Measurements from ENCODE around the gene CDC5L.

DNA sequence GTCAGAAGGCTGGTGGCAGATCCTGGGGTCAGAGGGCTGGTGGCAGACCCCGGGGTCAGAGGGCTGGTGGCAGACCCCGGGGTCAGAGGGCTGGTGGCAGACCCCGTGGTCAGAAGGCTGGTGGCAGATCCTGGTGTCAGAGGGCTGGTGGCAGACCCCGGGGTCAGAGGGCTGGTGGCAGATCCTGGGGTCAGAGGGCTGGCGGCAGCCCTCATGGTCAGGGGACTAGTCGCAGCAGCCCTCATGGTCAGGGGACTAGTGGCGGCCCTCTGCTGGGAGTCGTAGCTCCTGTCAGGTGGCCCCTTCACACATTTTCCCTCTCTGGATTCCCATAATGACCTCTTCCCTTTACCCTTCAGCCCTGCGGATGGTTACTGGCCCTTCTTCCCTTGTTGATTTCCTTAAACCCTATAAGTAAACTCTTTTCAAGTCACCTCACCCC, 86.7 kb downstream of the CDC5L start:
- TF ChIP-seq, protein P1, sequence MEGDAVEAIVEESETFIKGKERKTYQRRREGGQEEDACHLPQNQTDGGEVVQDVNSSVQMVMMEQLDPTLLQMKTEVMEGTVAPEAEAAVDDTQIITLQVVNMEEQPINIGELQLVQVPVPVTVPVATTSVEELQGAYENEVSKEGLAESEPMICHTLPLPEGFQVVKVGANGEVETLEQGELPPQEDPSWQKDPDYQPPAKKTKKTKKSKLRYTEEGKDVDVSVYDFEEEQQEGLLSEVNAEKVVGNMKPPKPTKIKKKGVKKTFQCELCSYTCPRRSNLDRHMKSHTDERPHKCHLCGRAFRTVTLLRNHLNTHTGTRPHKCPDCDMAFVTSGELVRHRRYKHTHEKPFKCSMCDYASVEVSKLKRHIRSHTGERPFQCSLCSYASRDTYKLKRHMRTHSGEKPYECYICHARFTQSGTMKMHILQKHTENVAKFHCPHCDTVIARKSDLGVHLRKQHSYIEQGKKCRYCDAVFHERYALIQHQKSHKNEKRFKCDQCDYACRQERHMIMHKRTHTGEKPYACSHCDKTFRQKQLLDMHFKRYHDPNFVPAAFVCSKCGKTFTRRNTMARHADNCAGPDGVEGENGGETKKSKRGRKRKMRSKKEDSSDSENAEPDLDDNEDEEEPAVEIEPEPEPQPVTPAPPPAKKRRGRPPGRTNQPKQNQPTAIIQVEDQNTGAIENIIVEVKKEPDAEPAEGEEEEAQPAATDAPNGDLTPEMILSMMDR (IDR thresholded peaks at IDR 0.05): no peak
- TF ChIP-seq FOSL2 (IDR thresholded peaks at IDR 0.05; ENCODE audit: borderline replicate concordance, low read depth) (no peak), POLR2AphosphoS5 (IDR thresholded peaks at IDR 0.05; ENCODE audit: low read depth, low read length) (no peak), JUND (IDR thresholded peaks at IDR 0.05) (no peak)
- TF ChIP-seq, protein P2, sequence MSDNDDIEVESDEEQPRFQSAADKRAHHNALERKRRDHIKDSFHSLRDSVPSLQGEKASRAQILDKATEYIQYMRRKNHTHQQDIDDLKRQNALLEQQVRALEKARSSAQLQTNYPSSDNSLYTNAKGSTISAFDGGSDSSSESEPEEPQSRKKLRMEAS (IDR thresholded peaks at IDR 0.05; ENCODE audit: low read depth): no peak

Measured in SK-N-SH (cell line).